Stimulated activated effector memory CD8-positive, alpha-beta T cell treated with anti-CD3 and anti-CD28 coated beads, Interleukin-12 subunit alpha, Interleukin-12 subunit beta, amount 100 ng/mL, for 72 hours (primary cell): ENCODE results near the gene TFF1.

Experiments
- ATAC-seq: fragments of 150-1000 bp; cut with Tn5 transposase; 2 replicates; pipeline ENCODE4 v1.10.0; 2021
- DNase-seq, 2 donors: peaks; one replicate each; pipeline ENCODE4 v3.0.0; 2021 to 2022; ENCODE audit warnings: low spot score in 2 of 2
- H3K27ac Mint-ChIP-seq: one replicate; pipeline ENCODE4 v1.8.0; 2022; ENCODE audit warnings: mild to moderate bottlenecking, mixed read lengths
- H3K36me3 Mint-ChIP-seq: one replicate; pipeline ENCODE4 v1.8.0; 2022; ENCODE audit warnings: mild to moderate bottlenecking, mixed read lengths
- H3K4me1 Mint-ChIP-seq: one replicate; pipeline ENCODE4 v1.8.0; 2022; ENCODE audit warnings: mixed read lengths
- H3K4me3 Mint-ChIP-seq: one replicate; pipeline ENCODE4 v1.8.0; 2022; ENCODE audit warnings: mild to moderate bottlenecking, mixed read lengths
- H3K9me3 Mint-ChIP-seq: one replicate; pipeline ENCODE4 v1.8.0; 2022; ENCODE audit warnings: mixed read lengths

TFF1 gene

DNA sequence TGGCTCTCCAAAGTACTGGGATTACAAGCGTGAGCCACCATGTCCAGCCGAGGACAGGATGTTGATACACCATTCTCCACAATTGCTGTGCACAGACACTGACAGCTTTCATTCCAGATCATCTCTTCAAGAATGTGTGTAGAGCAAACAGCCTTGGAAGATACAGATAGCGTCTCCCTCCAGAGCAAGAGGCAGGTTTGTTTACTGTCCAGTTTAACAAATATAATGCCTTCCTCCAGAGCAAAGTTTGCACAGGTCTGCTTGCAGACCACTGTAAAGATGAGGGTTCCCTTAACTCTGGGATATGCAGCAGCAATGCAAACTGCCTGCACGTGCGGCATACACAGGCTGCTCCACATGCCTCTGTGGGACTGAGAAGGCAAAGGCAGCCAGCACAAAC is 25.0 kb upstream of the TFF1 start:
- DNase-seq (no peak), ATAC-seq (no peak)
- Mint-ChIP-seq H3K27ac (peak overlapping the region; percentile 43), H3K9me3 (no peaks in the 10 kb centered on the region), H3K36me3 (peaks cover 77% of the 10 kb centered on the region), H3K4me1 (peaks cover 79% of the 10 kb centered on the region), H3K4me3 (no peak overlapping the region)

DNA sequence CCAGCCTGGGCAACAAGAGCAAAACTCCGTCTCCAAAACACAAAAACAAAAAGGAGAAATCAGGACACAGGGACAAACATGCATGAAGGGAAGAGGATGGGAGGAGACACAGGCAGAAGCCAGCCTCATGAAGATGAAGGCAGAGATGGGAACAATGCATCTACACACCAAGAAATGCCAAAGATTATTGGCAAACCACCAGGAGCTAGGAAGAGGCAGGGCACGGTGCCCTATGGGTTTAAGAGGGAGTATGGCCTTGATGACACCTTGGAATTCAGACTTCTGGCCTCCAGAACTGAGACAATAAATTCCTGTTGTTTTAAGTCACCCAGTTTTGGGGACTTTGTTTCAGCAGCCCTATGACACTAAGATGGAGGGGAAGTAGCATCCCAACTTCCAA is 24.4 kb upstream of the TFF1 start:
- peaks cover 79% of the 10 kb centered on the region for H3K4me1 Mint-ChIP-seq

GRCh38 chr21:42390193-42390592 is 23.9 kb upstream of the TFF1 start:
- peaks cover 79% of the 10 kb centered on the region for H3K4me1 Mint-ChIP-seq
- no peak overlapping the region for H3K4me3 Mint-ChIP-seq
- DNase-seq (no peak), ATAC-seq (no peak)
- H3K9me3 Mint-ChIP-seq, result no peaks in the 10 kb centered on the region
- peak overlapping the region; percentile 43 for H3K27ac Mint-ChIP-seq
- H3K36me3 Mint-ChIP-seq, result peaks cover 76% of the 10 kb centered on the region

More for the DNA sequence above, 24.4 kb upstream of the TFF1 start:
- Mint-ChIP-seq H3K4me3 (no peak overlapping the region), H3K27ac (peak overlapping the region; percentile 43), H3K9me3 (no peaks in the 10 kb centered on the region), H3K36me3 (peaks cover 76% of the 10 kb centered on the region)
- ATAC-seq, result no peak
- no peak for DNase-seq

GRCh38 chr21:42389449-42389835 is 23.1 kb upstream of the TFF1 start:
- Mint-ChIP-seq H3K36me3 (peaks cover 72% of the 10 kb centered on the region), H3K27ac (peak overlapping the region; percentile 40), H3K4me1 (peaks cover 76% of the 10 kb centered on the region), H3K9me3 (no peaks in the 10 kb centered on the region), H3K4me3 (peak overlapping the region; percentile 53)
- ATAC-seq, result no peak
- no peak for DNase-seq

- peak overlapping the region; percentile 40 for H3K27ac Mint-ChIP-seq
- H3K4me1 Mint-ChIP-seq, result peaks cover 75% of the 10 kb centered on the region
- H3K9me3 Mint-ChIP-seq, result no peaks in the 10 kb centered on the region
- H3K36me3 Mint-ChIP-seq, result peaks cover 74% of the 10 kb centered on the region
- no peak for DNase-seq
- peak overlapping the region; percentile 53 for H3K4me3 Mint-ChIP-seq
- peak; percentile 69 for ATAC-seq
Observed at GRCh38 chr21:42388740-42389448, 22.6 kb upstream of the TFF1 start.

DNA sequence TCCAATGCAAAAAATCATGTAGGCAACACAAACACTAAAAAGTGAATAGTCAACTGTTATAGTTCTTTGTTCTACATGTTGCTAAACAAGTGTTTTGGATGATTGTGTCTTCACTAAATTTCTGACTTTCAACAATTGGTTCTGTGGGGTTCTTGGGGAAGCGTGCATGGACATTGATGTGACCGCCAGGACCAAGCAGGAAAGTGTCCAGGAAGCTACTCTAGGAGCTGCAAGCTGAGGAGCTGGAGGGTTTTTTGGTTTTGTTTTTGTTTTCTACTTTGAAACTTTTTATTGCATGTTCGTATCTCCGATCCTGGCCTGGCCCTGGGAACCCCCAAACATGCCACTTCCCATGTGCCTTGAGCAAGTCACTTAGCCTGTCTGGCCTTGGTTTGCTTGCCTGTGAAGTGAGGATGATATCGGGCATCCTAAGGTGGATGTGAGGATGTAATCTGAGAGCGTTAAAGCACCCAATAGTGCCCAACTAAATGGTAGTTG is 21.6 kb upstream of the TFF1 start:
- ATAC-seq, result no peak
- Mint-ChIP-seq H3K36me3 (peaks cover 80% of the 10 kb centered on the region), H3K9me3 (no peaks in the 10 kb centered on the region), H3K4me1 (peaks cover 68% of the 10 kb centered on the region), H3K4me3 (no peak overlapping the region), H3K27ac (peak overlapping the region; percentile 21)
- no peak for DNase-seq

- ATAC-seq (no peak), DNase-seq (no peak)
- H3K4me3 Mint-ChIP-seq, result no peak overlapping the region
- peaks cover 62% of the 10 kb centered on the region for H3K4me1 Mint-ChIP-seq
- H3K27ac Mint-ChIP-seq, result peak overlapping the region; percentile 21
- H3K9me3 Mint-ChIP-seq, result peaks cover 6% of the 10 kb centered on the region
- peaks cover 80% of the 10 kb centered on the region for H3K36me3 Mint-ChIP-seq
Observed at GRCh38 chr21:42387164-42387563, 20.8 kb upstream of the TFF1 start.

DNA sequence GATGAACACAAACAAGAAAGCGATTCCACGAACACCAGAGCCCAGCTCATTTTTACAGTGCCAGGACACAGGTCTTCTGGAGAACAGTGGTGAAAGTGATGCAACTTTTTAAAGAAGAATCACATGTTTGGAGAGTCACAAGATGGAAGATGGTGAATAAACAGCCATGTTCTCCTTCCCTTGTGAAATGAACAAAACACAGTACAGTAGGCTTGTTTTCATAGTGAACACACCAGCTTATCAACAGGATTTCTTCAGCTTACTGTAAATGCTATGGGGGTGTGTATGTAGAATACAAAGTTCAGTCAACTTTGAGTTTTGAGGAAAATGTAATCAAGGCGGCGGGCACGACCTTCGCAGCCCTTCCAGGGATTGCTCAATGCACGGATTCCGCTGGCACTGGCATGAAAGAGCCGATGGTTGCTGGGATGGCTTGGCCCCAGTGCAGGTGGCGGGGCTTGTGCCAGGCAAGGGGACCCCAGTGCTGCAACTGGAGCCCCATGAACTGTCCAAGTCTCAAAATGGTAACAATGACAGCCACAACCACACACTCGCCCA is 19.8 kb upstream of the TFF1 start:
- Mint-ChIP-seq H3K4me1 (peaks cover 57% of the 10 kb centered on the region), H3K36me3 (peaks cover 80% of the 10 kb centered on the region), H3K4me3 (no peak overlapping the region), H3K9me3 (peaks cover 6% of the 10 kb centered on the region), H3K27ac (peak overlapping the region; percentile 21)
- DNase-seq (no peak), ATAC-seq (no peak)

DNA sequence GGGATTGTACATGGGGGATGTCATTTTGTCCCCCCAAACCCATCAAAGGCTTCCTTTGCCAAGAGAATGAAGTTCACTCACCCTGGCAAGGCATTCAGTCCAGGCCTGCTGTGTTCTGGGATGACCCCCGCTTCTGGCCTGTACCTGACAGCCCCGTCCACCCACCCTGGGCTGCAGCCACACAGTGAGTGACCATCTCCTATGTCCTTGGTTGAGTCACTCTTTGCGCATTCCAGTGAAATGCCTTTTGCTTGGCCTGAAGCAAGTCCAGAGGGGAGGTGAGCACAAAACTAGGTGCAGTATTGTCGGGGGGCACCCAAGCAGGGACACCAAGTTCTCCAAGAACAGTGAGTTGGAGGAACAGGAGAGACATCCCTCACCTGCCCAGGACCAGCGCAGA is 19.3 kb upstream of the TFF1 start:
- H3K36me3 Mint-ChIP-seq, result peaks cover 78% of the 10 kb centered on the region
- H3K4me1 Mint-ChIP-seq, result peaks cover 52% of the 10 kb centered on the region
- DNase-seq, result no peak
- H3K4me3 Mint-ChIP-seq, result no peak overlapping the region
- peaks cover 6% of the 10 kb centered on the region for H3K9me3 Mint-ChIP-seq
- ATAC-seq, result no peak
- no peak overlapping the region for H3K27ac Mint-ChIP-seq

DNA sequence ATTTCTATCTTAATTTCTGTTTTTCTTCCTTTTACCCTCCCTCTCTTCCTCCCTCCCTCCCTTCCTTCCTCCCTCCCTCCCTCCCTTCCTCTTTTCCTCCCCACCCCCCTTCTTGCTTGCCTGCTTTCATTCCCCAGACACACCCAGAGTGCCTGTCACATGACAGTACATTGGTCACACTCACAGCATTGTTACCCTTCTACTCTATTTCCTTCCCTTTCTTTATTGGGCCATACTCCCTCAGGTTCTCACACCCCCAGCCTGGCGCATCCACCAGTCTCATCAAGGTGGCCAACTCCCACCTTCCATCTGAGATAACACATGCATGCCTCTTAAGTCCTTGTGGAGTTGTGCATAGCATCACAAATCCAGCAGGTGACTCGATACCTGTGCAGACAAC is 18.7 kb upstream of the TFF1 start:
- ATAC-seq (no peak), DNase-seq (no peak)
- H3K4me3 Mint-ChIP-seq, result no peak overlapping the region
- peaks cover 48% of the 10 kb centered on the region for H3K4me1 Mint-ChIP-seq
- peak overlapping the region; percentile 82 for H3K27ac Mint-ChIP-seq
- peaks cover 6% of the 10 kb centered on the region for H3K9me3 Mint-ChIP-seq
- H3K36me3 Mint-ChIP-seq, result peaks cover 78% of the 10 kb centered on the region

- ATAC-seq (no peak), DNase-seq (no peak)
- peaks cover 6% of the 10 kb centered on the region for H3K9me3 Mint-ChIP-seq
- peaks cover 73% of the 10 kb centered on the region for H3K36me3 Mint-ChIP-seq
- H3K27ac Mint-ChIP-seq, result no peak overlapping the region
- no peak overlapping the region for H3K4me3 Mint-ChIP-seq
- H3K4me1 Mint-ChIP-seq, result peaks cover 44% of the 10 kb centered on the region
Observed at GRCh38 chr21:42384156-42384945, 18.0 kb upstream of the TFF1 start.

- Mint-ChIP-seq H3K27ac (no peak overlapping the region), H3K4me3 (no peak overlapping the region), H3K4me1 (peaks cover 33% of the 10 kb centered on the region), H3K9me3 (peaks cover 6% of the 10 kb centered on the region), H3K36me3 (peaks cover 70% of the 10 kb centered on the region)
- no peak for DNase-seq
- ATAC-seq, result no peak
Observed at GRCh38 chr21:42383331-42383730, 17.0 kb upstream of the TFF1 start.

DNA sequence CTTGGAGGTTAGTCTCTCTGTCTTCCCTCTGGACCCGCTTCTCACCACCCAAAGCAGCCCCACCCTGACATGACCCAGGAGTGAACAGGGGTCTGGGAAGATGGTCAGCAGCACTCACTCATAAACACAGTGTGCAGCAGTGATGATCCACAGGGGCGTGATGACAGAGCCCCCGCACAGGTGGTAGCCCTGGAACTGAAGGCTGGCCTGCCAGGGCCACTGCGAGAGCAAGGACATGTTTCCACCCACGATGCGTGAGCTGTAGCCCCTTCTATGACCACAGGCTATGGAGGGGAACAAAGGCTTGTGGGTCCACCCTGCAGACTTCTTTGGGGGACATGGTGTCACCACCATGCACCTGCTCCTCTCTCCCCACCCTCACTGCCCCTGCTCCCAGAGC is 16.6 kb upstream of the TFF1 start:
- Mint-ChIP-seq H3K27ac (no peak overlapping the region), H3K4me3 (no peak overlapping the region), H3K9me3 (peaks cover 6% of the 10 kb centered on the region), H3K4me1 (peaks cover 30% of the 10 kb centered on the region), H3K36me3 (peaks cover 67% of the 10 kb centered on the region)
- ATAC-seq (no peak), DNase-seq (no peak)

GRCh38 chr21:42381347-42381984 is 15.1 kb upstream of the TFF1 start:
- peaks cover 6% of the 10 kb centered on the region for H3K9me3 Mint-ChIP-seq
- no peak overlapping the region for H3K27ac Mint-ChIP-seq
- H3K4me1 Mint-ChIP-seq, result peaks cover 27% of the 10 kb centered on the region
- DNase-seq (peak in 1 of 2 donors; percentile 65), ATAC-seq (no peak)
- H3K4me3 Mint-ChIP-seq, result no peak overlapping the region
- peaks cover 67% of the 10 kb centered on the region for H3K36me3 Mint-ChIP-seq
